Cardiac muscle cell (in vitro differentiated cells and primary cell): ENCODE data around the gene PCBD1. TPM values are rescaled to one million over a fixed set of nuclear protein-coding genes. Genes with fewer than 3 reads are reported as not detected.

Experiments
- DNase-seq, 2 donors: peaks; one replicate each; pipeline versions ENCODE4 v3.0.0 to v3.0.0-alpha.2; 2010 to 2017; ENCODE audit warnings: low read depth in 1 of 2, low spot score in 1 of 2
- H3K27ac ChIP-seq: fragments of 200-600 bp; sonication (generic); 2 replicates; pipeline ENCODE4 v1.5.1; 2016
- H3K27me3 ChIP-seq: fragments of 200-600 bp; sonication (generic); 2 replicates; pipeline ENCODE4 v1.6.0; 2016; ENCODE audit warnings: control low read depth
- H3K36me3 ChIP-seq: fragments of 200-600 bp; sonication (generic); 2 replicates; pipeline ENCODE4 v1.5.1; 2016; ENCODE audit warnings: control low read depth
- H3K4me1 ChIP-seq: fragments of 200-600 bp; sonication (generic); 2 replicates; pipeline ENCODE4 v1.8.1; 2017; ENCODE audit warnings: low read depth, mild to moderate bottlenecking, mixed run types
- H3K4me3 ChIP-seq: fragments of 200-600 bp; sonication (generic); 2 replicates; pipeline ENCODE4 v1.5.1; 2016; ENCODE audit warnings: mild to moderate bottlenecking
- H3K9me3 ChIP-seq: fragments of 200-600 bp; sonication (generic); 2 replicates; pipeline ENCODE4 v1.5.1; 2017; ENCODE audit warnings: low read depth, mild to moderate bottlenecking, control low read depth
- CTCF ChIP-seq: IDR thresholded peaks from 2 replicates; pipeline ENCODE4 v1.5.1; 2012; ENCODE audit warnings: low read depth, mild to moderate bottlenecking, low read length
- polyA plus RNA-seq: library from polyadenylated mRNA; unstranded; fragments of >200 nt; fragmentation: Nextera tagmentation; extraction: Ambion mirVana; gene quantifications from 2 replicates; pipeline ENCODE4 v1.2.1, GENCODE V29; 2016
- total RNA-seq: library from RNA; depleted of rRNA; stranded (reverse); fragments of >200 nt; gene quantifications from 2 replicates; pipeline ENCODE4 v1.2.3, GENCODE V29; 2016

The PCBD1 gene
- total and polyA plus RNA-seq, 2 experiments from 2014 or later: 145 to 264 TPM

DNA sequence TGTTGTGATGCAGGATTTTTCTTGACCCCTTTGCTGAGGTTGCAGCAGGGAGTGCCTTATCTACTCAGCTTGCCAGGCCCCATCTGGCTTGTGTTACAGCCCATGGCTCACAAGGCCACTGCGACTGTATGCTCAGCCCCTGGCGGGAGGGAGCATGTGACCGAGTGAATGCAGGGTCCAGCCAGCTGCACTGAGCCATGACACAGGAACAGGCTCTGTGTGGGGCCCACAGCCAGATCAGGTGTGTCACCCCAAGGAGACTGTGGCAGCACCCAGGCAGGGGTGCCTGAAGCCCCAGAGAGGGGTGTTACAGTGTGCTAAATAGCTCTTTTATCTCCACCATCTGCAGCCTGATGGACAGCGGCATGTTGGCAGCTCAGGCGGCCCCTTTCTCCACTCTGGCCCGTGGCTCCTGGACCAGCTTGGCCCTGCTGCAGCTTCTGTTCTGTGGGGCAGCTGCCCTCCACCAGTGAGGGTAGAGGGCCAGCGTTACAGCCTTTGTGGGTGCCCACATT, 2.6 kb upstream of the PCBD1 start:
- Histone ChIP-seq H3K4me1 (peaks cover 26% of the 10 kb centered on the region), H3K36me3 (no peaks in the 10 kb centered on the region), H3K9me3 (no peaks in the 10 kb centered on the region), H3K27me3 (no peaks in the 10 kb centered on the region), H3K27ac (peak overlapping the region; percentile 61), H3K4me3 (no peak overlapping the region)
- DNase-seq: peak; percentile 54 to 92
- TF ChIP-seq CTCF: no peak

DNA sequence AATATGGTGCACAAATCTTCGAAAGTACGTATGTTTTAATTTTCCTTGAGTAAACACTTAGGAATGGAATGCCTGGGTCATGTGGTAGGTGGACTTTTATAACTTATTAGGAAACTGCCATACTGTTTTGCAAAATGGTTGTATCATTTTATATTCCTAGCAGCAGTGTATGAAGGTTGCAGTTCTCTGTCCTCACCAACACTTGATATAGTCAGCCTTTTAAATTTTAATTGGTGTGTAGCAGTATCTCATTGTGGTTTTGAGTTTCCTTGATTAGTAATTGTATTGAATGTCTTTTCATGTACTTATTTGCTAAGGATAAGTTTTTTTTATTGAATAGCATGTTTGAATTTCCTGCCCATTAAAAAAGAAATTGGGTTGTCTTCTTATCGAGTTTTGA, 926 bp upstream of the PCBD1 start:
- Histone ChIP-seq H3K4me1 (peaks cover 26% of the 10 kb centered on the region), H3K36me3 (no peaks in the 10 kb centered on the region), H3K27ac (peak overlapping the region; percentile 94), H3K9me3 (no peaks in the 10 kb centered on the region), H3K27me3 (no peaks in the 10 kb centered on the region), H3K4me3 (no peak overlapping the region)
- no peak for DNase-seq
- no peak for TF ChIP-seq CTCF

GRCh38 chr10:70886921-70887665, 1.3 kb downstream of the PCBD1 start:
- DNase-seq: no peak
- peak overlapping the region; percentile 94 for H3K27ac ChIP-seq
- peak overlapping the region; percentile 49 for H3K4me3 ChIP-seq
- no peaks in the 10 kb centered on the region for H3K27me3 ChIP-seq
- no peak for TF ChIP-seq CTCF
- H3K9me3 ChIP-seq: no peaks in the 10 kb centered on the region
- H3K36me3 ChIP-seq: peaks cover 7% of the 10 kb centered on the region
- peaks cover 26% of the 10 kb centered on the region for H3K4me1 ChIP-seq

DNA sequence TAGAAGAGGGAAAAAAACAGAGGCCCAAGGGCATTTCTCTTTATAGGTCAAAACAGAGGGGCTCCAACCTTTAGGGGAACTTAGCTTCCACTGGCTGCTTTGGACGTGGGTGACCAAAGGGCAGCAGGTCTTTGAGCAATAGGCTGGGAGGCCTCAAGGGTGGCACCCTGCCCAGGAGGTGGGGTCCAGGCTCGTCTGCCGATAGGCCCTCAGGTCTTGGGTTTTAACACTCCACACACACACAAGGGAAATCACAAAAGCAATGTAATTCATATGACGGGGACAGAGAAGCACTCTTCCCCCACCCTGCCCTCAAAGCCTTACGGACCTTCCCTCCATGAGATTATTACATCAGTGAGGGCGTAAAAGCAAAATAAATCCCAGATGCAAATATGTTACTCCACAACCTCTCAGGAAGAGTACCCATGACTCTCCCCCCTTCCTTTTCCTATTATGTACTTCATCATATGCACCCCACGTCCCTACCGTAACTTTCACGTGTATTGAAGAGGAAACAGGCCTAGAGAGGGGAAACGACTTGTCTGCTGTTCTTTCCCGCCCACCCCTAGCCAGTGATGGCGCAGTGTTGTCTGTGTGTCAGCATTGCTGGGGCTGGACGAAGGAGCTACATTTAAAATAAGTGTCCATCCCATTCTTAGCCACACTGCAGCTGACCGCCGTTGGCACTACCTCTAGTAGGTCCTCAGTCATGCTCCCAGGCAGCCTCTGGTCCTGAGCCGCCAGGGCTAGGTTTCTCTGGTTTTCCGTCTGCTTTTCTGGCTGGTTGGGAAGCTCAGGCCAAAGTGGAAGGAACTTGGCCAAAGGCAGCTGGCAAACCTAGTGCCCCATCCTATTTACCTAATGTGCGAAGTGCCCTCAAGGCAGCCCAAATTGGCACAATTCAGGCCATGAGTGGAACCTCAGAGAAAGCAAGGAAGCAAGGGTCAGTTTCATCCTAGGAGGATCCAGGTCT, 2.1 kb downstream of the PCBD1 start:
- H3K36me3 ChIP-seq: peaks cover 9% of the 10 kb centered on the region
- H3K27me3 ChIP-seq: no peaks in the 10 kb centered on the region

More for the DNA sequence above, 2.1 kb downstream of the PCBD1 start:
- Histone ChIP-seq H3K27ac (no peak overlapping the region), H3K4me1 (peaks cover 24% of the 10 kb centered on the region), H3K9me3 (no peaks in the 10 kb centered on the region), H3K4me3 (no peak overlapping the region)
- no peak for DNase-seq
- TF ChIP-seq CTCF: no peak
